Amniotic epithelial cell (primary cell): ENCODE data around the gene TKFC.
"Not testable (repeated sequence)": the region's sequence is repeated elsewhere in the genome, so short reads cannot be mapped to it uniquely, and the experiment has no call there.

ENCODE experiments used
- DNase-seq: peaks from one replicate; pipeline ENCODE4 v3.0.0-alpha.2; 2010; ENCODE audit warnings: low read depth

TKFC gene

DNA sequence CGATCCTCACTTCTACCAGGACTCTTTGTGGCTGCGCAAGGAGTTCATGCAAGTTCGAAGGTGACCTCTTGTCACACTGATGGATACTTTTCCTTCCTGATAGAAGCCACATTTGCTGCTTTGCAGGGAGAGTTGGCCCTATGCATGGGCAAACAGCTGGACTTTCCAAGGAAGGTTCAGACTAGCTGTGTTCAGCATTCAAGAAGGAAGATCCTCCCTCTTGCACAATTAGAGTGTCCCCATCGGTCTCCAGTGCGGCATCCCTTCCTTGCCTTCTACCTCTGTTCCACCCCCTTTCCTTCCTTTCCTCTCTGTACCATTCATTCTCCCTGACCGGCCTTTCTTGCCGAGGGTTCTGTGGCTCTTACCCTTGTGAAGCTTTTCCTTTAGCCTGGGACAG is 35.6 kb downstream of the TKFC start:
- DNase-seq = no peak

DNA sequence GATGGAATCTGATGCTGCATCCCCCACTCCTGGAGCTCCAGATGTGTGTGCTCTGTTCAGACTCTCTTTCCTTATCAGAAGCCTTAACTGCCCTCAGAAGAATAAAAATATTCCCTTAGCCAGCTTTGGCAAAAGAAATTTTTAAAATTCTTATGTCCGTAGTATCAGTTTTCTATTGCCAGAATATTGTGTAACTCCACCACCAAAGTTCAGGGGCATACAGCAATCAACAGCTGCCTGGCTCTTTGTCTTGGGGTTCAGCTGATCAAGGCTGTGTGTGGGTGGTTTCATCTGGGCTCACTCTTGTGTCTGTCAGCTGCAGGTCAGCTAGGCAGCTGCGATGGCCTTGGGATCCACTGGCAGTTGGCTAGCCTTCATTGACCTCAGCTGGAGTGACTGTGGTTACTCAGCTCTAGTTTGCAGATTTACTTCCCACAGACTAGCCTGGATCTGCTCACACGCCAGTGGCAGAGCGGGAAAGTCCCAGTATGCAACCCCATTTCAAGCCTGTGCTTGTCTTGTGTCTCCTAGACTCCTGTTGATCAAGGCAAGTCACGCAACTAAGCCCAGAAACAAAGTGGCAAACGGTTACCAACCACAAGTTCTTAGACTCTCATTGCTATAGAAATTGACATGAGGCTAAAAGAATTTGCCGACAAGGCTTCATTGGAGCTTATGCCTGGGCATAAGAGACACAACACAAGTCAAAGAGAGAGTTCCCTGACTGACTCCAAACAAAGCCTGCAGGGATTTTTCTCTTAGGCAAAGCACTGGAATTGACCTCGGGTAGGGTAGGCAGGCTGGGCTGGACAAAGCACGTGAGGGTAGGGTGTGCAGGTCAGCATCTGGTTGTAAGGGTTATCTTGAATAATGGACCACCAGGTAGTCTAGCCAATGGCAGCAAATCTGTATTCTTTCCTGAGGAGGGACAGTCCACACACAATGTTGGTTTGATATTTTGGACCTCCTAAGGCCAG is 36.6 kb downstream of the TKFC start:
- peak; percentile 99 for DNase-seq

DNA sequence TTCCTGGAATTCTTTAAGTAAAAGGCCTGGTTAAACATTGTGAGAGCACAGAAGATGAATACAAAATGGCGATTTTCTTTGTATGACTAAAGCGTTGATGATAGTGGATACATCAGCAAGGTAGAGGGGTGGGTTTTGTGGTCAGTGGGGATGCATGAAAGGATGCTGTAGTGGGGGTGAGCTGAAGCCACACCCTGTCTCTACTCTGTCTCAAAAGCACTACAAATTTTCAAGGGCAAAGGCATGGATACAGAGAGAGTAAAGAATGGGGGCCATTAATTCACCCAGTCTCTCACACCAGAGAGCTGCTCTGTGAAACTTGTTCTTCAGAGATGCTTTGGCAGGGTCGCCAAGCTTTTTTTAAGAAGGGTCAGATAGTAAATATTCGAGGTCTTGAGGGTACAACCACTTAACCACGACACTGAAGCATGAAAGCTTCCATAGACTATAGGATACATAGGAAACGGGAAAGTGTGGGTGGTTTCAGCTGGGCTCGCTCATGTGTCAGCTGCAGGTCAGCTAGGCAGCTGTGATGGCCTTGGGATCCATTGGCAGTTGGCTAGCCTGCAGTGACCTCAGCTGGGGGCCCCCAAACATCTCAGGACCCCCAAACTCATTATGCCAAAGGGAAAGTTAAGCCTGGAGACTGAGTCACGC is 37.4 kb downstream of the TKFC start:
- no peak for DNase-seq

DNA sequence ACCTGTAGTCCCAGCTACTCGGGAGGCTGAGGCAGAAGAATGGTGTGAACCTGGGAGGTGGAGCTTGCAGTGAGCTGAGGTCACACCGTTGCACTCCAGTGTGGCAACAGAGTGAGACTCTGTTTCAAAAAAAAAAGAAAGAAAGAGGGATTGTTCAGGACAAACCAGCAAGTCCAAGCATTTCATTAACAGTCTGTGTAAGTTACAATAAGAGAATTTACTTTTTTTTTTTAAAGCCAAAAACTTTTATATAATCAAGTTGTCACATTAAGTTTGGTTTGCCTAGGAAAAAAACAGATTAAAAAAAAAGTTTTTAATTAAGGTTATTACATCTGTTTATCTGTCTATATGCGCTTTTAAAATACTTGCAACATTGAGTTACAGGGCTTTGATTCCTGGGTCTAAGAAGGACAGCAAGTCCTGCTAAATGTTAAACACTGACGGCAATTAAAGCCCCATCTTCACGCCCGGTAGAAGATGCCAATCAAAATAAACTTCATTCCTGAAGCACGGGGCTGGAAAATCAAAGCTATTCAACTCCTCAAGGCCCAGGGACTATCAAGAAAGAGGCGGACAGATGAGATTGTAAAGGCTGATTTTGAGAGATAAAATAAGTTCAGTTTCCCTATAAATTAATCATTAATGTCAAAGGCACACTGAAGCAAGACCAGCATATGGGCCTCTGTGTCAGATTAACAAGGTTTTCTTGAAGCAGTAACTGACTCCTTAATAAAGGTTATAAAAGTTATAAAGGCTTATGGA is 39.8 kb downstream of the TKFC start:
- DNase-seq = no peak

DNA sequence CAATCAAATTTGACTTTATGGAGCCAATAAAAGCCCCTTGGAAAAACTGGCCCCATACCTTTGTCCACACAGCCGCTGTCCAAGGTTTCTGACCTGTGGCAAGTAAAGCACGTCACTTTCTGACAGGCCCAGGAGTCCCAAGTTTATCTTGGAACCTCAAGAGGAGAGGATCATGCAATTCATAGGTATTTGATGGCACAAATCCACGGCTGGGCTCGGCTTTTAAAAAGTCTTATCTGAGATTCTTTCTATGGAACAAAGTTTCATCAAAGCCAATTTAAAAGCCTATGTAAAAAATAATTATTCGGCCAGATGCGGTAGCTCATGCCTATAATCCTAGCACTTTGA is 42.7 kb downstream of the TKFC start:
- no peak for DNase-seq

DNA sequence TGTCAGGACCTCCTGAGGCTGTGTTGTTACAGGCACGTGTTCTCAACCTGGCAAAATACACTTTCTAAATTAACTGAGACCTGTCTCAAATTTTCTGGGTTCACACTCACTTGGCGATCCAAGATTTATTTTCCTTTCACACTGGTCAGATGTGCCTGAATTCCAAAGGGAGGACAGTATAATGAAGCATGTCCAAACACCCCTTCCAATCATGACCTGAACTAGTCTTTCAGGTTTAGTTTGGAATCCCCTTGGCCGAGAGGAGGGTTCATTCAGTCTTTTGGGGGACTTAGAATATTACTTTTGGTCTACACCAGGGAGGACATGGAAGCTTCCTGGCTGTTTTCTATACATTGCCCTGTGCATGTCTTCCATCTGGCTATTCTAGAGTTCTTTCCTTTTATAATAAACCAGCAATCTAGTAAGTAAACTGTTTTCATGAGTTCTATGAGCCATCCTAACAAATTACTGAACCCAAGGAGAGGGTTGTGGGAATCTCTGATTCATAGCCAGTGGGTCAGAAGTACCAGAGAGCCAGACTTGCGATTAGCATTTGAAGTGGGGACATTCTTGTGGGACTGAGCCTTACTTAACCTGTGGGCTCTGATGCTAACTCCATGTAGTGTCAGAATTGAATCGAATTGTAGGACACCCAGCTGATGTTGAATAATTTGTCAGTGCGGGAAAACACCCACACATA is 44.6 kb downstream of the TKFC start:
- peak; percentile 70 for DNase-seq

DNA sequence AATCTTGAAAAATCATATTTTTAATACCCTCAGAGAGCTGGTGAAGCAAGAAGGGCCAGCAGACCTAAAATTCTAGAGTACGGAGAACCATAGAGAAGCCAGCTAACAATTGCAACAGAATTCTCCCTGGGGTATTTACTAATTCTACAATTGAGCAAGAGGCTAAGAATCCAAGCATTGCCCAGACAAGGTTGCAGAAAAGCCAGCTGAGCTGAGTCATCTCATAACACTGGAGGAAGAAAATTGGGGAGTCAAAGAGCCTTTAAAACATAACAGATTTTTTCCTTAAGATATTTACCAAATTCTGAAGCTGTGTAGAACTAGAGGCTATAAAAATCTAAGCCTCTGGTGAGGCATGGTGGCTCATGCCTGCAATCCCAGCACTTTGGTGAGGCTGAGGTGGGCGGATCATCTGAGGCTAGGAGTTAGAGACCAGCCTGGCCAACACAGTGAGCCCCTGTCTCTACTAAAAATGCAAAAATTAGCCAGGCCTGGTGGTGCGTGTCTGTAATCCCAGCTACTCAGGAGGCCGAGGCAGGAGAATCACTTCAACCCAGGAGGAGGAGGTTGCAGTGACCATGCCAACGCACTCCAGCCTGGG is 45.8 kb downstream of the TKFC start:
- DNase-seq = peak; percentile 96

DNA sequence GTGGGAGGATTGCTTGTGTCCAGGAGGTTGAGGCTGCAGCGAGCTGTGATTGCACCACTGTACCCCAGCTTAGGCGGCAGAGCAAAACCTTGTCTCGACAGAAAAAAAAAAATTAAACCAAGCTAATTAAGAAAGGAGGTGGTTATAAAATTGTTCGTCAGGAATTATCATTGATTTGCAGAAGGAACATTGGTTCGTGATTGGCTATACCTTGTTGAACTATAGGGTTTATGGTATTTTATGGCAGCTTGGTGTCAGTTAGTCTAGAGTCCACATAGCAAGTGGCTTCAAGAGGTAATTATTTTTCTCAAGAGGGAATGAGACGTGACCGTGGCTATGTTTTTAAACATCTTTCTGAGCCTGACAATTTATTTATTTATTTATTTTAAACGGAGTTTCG is 47.9 kb downstream of the TKFC start:
- no peak for DNase-seq

DNA sequence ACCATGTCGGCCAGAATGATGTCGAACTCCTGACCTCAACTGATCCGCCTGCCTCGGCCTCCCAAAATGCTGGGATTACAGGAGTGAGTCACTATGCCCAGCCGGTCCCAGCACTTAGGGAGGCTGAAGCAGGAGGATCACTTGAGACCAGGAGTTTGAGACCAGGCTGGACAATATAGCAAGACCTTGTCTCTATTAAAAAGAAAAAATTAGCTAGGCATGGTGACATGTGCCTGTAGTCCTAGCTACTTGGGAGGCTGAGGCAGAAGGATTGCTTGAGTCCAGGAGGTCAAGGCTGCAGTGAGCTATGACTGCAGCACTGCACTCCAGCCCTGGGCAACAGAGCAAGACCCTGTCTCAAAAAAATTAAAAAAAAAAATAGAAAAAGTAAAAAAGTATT is 50.8 kb downstream of the TKFC start:
- not testable (repeated sequence) for DNase-seq

DNA sequence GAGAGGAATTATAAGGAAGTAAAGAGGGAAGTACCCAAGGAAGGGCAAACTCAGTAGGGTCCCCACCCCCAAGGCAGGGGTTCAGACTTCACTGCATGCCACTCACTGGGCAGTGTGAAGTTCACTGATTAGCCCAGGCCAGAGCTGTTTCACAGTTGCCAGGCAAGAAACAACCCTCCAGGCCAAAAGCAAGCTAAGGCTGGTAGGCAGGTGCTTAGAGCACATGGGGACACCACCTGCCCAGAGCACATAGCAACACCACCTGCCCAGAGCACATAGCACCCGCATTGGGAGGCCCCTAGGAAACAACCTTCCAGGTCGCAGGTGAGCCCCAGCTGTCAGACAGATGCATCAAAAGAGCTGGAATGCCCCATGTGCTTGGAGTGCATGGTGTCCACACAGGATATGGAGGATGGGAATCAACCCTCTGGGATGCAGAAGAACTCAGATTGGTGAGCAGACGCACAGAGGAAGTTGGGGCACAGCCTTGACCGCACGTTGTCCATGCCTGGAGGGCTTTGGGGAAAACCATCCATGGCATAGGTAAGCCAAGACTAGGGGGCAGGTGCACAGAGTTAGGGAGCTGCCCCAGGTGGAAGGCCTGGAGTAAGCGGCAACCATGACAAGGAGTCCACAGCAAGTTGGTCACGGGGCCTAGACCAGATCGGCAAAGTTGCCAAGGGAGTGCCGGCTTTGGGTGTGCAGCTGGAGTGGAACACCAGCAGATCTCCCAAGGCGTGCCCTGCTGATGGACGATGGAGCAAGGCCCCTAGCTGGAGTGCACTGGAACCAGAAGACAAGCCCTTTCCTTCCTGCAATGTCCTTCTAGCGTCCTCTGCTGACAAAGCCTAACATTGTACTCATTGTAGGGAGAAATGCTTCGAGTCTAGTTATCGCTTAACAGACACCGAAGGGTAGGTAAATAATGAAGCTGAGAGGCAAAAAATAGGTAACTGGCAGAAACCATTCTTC is 51.5 kb downstream of the TKFC start:
- peak; percentile 55 for DNase-seq

DNA sequence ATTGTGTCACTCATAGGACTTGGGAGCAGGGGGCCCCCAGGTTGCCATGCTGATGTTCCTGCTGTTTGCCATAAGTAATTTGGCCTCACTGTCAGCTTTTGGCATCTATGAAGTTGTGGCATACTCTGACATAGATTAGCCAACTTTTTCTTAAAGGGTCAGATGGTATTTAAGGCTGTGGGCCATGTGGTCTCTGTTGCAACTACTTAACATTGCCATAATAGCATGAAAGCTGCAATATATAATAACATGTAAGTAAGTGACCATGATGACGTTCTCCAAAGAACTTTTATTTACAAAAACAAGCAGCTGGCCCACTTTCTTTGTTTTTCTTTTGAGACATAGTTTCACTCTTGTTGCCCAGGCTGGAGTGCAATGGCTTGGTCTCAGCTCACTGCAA is 57.1 kb downstream of the TKFC start:
- DNase-seq = no peak

DNA sequence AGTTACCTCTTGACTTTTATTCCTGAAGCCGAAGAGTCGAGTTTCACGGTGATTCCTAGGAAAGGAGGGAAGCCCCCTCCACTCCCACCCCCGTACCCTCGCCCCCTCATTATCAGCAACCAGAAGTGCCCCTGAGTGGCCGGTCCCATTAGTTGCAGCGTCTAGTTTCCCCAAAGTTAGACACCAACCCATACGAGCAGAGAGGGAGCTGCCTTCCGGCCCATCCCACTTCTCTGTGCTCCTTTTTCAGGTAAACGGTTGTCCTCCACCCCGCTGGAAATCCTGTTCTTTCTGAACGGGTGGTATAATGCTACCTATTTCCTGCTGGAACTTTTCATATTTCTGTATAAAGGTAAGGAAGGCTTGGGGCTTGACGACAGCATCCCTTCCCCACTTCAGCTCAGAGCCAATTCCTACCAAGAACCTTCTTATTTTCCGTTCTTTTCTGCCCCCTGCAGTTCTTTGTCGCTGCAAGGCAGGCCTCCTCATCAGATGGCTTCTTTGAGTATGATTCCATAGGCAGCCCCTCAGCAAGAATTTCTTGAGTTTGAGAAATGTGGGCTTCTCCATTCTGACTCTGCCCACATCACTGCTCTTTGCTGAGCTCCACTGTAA is 60.1 kb downstream of the TKFC start:
- DNase-seq = no peak
